Measurements from ENCODE around the gene GABRA5. TPM values are rescaled to one million over a fixed set of nuclear protein-coding genes. Genes with fewer than 3 reads are reported as not detected.

GABRA5 gene
- total and polyA plus RNA-seq, 10 of the 15 experiments (the other 5 are each of a cell fraction or from before 2014, with no cell fraction given) = 0.10 TPM; not detected in 9

GRCh38 chr15:26941489-26941888 is 74.6 kb downstream of the GABRA5 start (continued):
- TF ChIP-seq KDM1A (IDR thresholded peaks at IDR 0.05; ENCODE audit: borderline replicate concordance) = no peak
- TF ChIP-seq KAT2A (conservative IDR thresholded peaks at IDR 0.05; ENCODE audit: control insufficient read depth, low read depth, low read length) = no peak
- TF ChIP-seq HSF1 (IDR thresholded peaks at IDR 0.05; ENCODE audit: low read depth, low read length) = no peak
- TF ChIP-seq CREB1 (IDR thresholded peaks at IDR 0.05; ENCODE audit: low read depth) = no peak
- TF ChIP-seq BMI1 (IDR thresholded peaks at IDR 0.05; ENCODE audit: borderline replicate concordance) = no peak
- TF ChIP-seq ZNF592 (IDR thresholded peaks at IDR 0.05) = no peak
- no peak for TF ChIP-seq ZNF207 (IDR thresholded peaks at IDR 0.05; ENCODE audit: borderline replicate concordance)
- no peak for TF ChIP-seq RFX5 (IDR thresholded peaks at IDR 0.05; ENCODE audit: low read depth, low read length)
- no peak for TF ChIP-seq KLF5 (IDR thresholded peaks at IDR 0.05; ENCODE audit: partially characterized antibody)
- no peak for TF ChIP-seq RBBP5 (conservative IDR thresholded peaks at IDR 0.05)
- no peak for TF ChIP-seq ATF3 (IDR thresholded peaks at IDR 0.05; ENCODE audit: borderline replicate concordance, extremely low read depth, low read depth, low read length)
- TF ChIP-seq ZBTB11 (CRISPR knock-in tag; IDR thresholded peaks at IDR 0.05) = no peak

Measured in GM12878 (cell line).